Stomach (tissue), 4 donors: Measurements from ENCODE around the gene WDR64.

Source experiments
- CTCF ChIP-seq, 7 experiments: fragments of 450-650 bp in 4 of 7; fragments of 200-600 bp in 3 of 7; sonication (generic) in 3 of 7; IDR thresholded peaks; one replicate each; pipeline ENCODE4 v1.5.1; 2016 to 2019; ENCODE audit warnings: antibody characterized with exemption in 7 of 7, control low read depth in 2 of 7, mild to moderate bottlenecking in 1 of 7
- POLR2A ChIP-seq, 4 donors: fragments of 450-650 bp; IDR thresholded peaks; one replicate each; pipeline ENCODE4 v1.6.1; 2016; ENCODE audit warnings: antibody characterized with exemption in 4 of 4, control low read depth in 2 of 4, mild to moderate bottlenecking in 1 of 4, moderate library complexity in 1 of 4
- POLR2AphosphoS5 ChIP-seq, 3 donors: sonication (generic); formaldehyde crosslinking; IDR thresholded peaks; one replicate each; pipeline ENCODE4 v1.6.1; 2016; ENCODE audit warnings: antibody characterized with exemption in 3 of 3

GRCh38 chr1:241817331-241817792 is 165.3 kb downstream of the WDR64 start:
- TF ChIP-seq CTCF (IDR thresholded peaks at IDR 0.05) (no peak), POLR2A (IDR thresholded peaks at IDR 0.05) (no peak), POLR2AphosphoS5 (IDR thresholded peaks at IDR 0.05) (no peak)
